Mesodermal cell (in vitro differentiated cells): ENCODE measurements around the gene DTX2.
"Not testable (repeated sequence)": the region's sequence is repeated elsewhere in the genome, so short reads cannot be mapped to it uniquely, and the experiment has no call there.

Source experiments
- H3K27ac ChIP-seq: 2 replicates; pipeline ENCODE4 v1.7.0; 2013; ENCODE audit warnings: mild to moderate bottlenecking, low read depth, low read length, moderate library complexity; ENCODE audit not compliant: severe bottlenecking
- H3K36me3 ChIP-seq: 2 replicates; pipeline ENCODE4 v1.7.1; 2013; ENCODE audit warnings: mild to moderate bottlenecking, low read length, moderate library complexity; ENCODE audit not compliant: control insufficient read depth, insufficient read depth
- H3K4me1 ChIP-seq: one replicate; pipeline ENCODE4 v1.7.1; 2013; ENCODE audit warnings: mild to moderate bottlenecking, low read length; ENCODE audit not compliant: insufficient read depth, control insufficient read depth, poor library complexity, severe bottlenecking
- H3K4me3 ChIP-seq: 2 replicates; pipeline ENCODE4 v1.7.0; 2013; ENCODE audit warnings: low read length, control low read depth, mild to moderate bottlenecking; ENCODE audit not compliant: insufficient read depth, poor library complexity, severe bottlenecking; ENCODE audit errors: extremely low read depth
- H3K9me3 ChIP-seq: 2 replicates; pipeline ENCODE4 v1.7.1; 2013; ENCODE audit warnings: mild to moderate bottlenecking, low read length, moderate library complexity; ENCODE audit not compliant: control insufficient read depth
- WGBS, 2 experiments: methylation state at CpG; one replicate each; pipeline ENCODE4 v1.1.5; 2013; ENCODE audit warnings: missing lambda C conversion rate in 2 of 2; ENCODE audit not compliant: insufficient coverage in 2 of 2; 5-methylcytosine and 5-hydroxymethylcytosine counted together

DTX2 gene

GRCh38 chr7:76428149-76428823, 33.2 kb upstream of the DTX2 start:
- H3K36me3 ChIP-seq: no peaks in the 10 kb centered on the region
- peaks cover 15% of the 10 kb centered on the region for H3K4me1 ChIP-seq
- WGBS, 2 experiments: 90 to 97% methylated on average over 9 to 10 of the region's 13 CpGs
- no peak overlapping the region for H3K4me3 ChIP-seq
- no peak overlapping the region for H3K27ac ChIP-seq
- no peaks in the 10 kb centered on the region for H3K9me3 ChIP-seq

DNA sequence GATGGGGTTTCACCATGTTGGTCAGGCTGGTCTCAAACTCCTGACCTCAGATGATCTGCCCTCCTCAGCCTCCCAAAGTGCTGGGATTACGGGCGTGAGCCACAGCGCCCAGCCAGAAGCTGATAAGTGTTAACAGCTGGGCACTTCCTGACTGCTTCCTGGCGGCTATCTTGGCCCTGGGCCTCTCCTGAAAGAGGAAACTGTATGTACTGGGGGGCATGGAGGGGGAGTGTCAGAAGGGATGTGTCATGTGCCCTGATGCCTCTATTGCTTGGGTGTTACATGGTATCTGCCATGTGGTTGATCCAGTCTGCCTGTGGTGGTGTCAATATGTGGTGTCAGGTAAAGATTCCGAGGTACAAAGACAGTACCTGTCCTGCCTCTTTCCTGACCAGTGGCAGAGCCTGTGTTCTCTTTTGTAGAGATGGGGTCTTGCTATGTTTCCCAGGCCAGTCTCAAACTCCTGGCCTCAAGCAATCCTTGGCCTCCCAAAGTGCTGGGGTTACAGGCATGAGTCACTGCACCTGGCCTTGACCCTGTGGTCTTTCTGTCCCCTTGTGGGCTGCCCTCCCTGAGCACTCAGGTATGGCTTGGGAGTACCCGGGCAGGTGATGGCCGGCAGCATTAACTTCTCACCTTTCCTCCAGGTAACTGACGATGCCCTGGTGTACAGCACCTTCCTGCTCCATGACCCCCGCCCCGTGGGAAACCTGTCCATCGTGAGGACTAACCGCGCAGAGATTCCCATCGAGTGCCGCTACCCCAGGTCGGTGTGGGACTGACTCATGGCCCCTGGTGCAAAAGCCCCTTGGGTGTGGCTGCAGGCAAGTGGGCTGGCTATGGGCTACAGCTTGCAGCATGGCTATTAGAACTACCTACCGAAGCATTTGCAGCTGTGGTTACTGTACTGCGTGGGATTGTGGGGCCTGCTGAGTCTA, 32.4 kb upstream of the DTX2 start:
- Histone ChIP-seq H3K4me3 (no peak overlapping the region), H3K4me1 (peaks cover 8% of the 10 kb centered on the region), H3K36me3 (no peaks in the 10 kb centered on the region), H3K9me3 (no peaks in the 10 kb centered on the region), H3K27ac (no peak overlapping the region)
- 81 to 89% methylated on average over 11 to 17 of the region's 18 CpGs for WGBS, 2 experiments

DNA sequence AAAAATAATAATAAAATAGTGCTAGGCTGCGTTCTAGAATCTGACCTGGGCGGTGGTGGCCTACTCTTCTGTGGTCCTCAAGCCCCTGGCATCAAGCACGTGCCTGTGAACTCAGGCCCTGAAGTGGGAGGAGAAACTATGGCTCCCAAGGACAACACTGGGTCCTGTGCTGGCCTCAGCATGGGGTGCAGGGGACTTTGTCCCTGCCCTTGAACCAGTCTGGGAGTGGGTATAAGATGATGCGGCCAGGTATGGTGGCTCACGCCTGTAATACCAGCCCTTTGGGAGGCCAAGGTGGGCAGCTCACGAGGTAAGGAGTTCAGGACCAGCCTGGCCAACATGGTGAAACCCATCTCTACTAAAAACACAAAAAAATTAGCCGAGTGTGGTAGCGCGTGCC, 31.3 kb upstream of the DTX2 start:
- no peak overlapping the region for H3K4me3 ChIP-seq
- WGBS, 2 experiments: 90 to 99% methylated on average over 6 to 8 of the region's 9 CpGs

DNA sequence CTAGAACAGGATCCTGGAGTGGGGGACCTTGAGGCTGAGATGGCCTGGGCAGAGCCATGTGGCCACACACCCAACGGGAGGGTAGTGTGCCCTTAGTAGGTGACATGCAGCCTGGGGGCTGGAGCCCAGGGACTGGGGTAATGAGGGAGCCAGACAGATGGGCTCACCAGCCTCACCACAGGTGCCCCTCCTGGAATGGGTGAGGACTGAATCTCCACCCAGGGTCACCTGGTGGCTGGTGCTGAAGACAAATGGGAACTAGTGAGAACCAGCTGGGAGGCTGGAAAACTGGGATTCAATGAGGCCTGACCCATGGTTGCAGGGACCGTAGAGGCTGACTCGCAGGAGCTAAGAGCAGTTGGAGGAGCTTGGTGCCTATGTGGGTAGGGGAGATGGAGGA, 30.7 kb upstream of the DTX2 start:
- Histone ChIP-seq H3K4me3 (no peak overlapping the region), H3K9me3 (no peaks in the 10 kb centered on the region), H3K27ac (no peak overlapping the region), H3K36me3 (no peaks in the 10 kb centered on the region), H3K4me1 (peaks cover 6% of the 10 kb centered on the region)
- WGBS, 2 experiments: 93% methylated on average over 2 of the region's 3 CpGs

More for the DNA sequence above, 31.3 kb upstream of the DTX2 start:
- Histone ChIP-seq H3K36me3 (no peaks in the 10 kb centered on the region), H3K9me3 (no peaks in the 10 kb centered on the region), H3K4me1 (peaks cover 6% of the 10 kb centered on the region), H3K27ac (no peak overlapping the region)

DNA sequence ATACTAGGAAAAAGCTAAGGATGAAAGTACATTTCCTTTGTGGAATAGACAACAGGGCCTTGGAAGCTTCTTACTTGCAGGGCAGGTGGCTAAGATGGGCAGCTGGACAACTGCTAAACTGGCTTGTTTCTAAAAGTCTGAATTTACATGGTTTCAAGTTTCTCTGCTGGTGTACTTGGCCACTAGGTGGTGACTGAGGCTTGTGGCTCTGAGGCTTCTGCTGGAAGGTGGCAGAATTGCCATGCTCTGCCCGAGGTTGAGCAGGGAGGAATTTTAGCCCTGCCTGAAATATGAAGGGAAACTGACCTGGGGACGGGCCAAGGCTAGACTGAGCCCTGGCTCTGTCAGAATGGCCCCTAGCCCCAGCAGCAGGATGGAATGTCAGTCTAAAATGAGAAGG, 23.6 kb upstream of the DTX2 start:
- no CpG with 5 or more reads among the region's 2 CpGs for WGBS, 2 experiments
- H3K36me3 ChIP-seq, H3K4me3 ChIP-seq, H3K4me1 ChIP-seq, H3K9me3 ChIP-seq, H3K27ac ChIP-seq: not testable (repeated sequence)

DNA sequence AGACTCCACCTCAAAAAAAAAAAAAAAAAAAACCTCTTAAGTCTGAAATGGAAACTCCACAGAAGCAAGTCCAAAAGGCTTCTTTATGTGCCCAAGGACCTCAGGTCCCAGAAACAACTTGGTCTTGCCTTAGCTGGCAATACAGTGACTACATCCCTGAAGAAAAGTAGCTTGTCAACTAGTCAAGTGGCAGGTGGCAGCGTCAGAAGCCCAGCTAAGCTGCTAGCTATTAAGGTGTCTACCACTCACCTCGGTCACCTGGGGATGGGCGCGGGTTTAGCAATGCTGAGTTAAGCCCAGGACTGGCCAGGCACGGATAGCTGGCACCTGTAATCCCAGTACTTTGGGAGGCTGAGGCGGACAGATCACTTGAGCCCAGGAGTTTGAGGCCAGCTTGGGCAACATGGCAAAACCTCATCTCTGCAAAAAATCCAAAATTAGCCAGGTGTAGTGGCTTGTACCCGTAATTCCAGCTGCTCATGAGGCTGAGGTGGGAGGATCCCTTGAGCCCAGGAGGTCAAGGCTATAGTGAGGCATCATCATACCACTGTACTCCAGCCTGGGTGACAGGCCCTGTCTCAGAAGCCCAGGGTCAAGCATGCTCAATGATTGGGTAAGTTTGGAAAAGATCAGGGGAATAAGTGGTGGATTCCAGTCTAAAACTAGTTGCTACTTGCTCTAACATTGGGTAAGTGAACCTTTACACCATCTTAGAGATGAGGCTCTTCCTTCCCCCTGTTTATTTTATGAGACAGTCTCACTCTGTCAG, 22.2 kb upstream of the DTX2 start:
- H3K4me3 ChIP-seq, H3K9me3 ChIP-seq, H3K4me1 ChIP-seq, H3K27ac ChIP-seq, H3K36me3 ChIP-seq: not testable (repeated sequence)
- WGBS, 2 experiments: no CpG with 5 or more reads among the region's 7 CpGs

GRCh38 chr7:76440404-76440803, 21.1 kb upstream of the DTX2 start:
- H3K4me3 ChIP-seq, H3K9me3 ChIP-seq, H3K27ac ChIP-seq, H3K36me3 ChIP-seq, H3K4me1 ChIP-seq: not testable (repeated sequence)
- 85 to 89% methylated on average over 3 to 4 of the region's 4 CpGs for WGBS, 2 experiments

DNA sequence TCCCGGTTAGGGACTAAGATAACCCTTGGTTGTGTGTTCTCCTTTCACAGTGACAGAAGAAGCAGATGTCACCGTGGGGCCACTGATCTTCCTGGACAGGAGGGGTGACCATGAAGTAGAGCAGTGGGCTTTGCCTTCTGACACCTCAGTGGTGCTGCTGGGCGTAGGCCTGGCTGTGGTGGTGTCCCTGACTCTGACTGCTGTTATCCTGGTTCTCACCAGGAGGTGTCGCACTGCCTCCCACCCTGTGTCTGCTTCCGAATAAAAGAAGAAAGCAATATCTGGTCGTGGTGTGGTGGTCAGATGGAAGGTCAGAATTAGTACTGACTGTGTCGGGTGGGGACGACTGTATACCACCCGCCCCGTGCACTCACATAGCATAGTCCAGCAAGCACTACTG, 19.7 kb upstream of the DTX2 start:
- H3K4me1 ChIP-seq, H3K9me3 ChIP-seq, H3K4me3 ChIP-seq, H3K36me3 ChIP-seq, H3K27ac ChIP-seq: not testable (repeated sequence)
- WGBS, 2 experiments: no CpG with 5 or more reads among the region's 10 CpGs

- H3K4me1 ChIP-seq, H3K27ac ChIP-seq, H3K9me3 ChIP-seq, H3K4me3 ChIP-seq, H3K36me3 ChIP-seq: not testable (repeated sequence)
- WGBS, 2 experiments: 93% methylated on average over 2 of the region's 5 CpGs; no CpG with 5 or more reads in 1 of the 2 experiments
These were observed 18.7 kb upstream of the DTX2 start for GRCh38 chr7:76442664-76443446.

DNA sequence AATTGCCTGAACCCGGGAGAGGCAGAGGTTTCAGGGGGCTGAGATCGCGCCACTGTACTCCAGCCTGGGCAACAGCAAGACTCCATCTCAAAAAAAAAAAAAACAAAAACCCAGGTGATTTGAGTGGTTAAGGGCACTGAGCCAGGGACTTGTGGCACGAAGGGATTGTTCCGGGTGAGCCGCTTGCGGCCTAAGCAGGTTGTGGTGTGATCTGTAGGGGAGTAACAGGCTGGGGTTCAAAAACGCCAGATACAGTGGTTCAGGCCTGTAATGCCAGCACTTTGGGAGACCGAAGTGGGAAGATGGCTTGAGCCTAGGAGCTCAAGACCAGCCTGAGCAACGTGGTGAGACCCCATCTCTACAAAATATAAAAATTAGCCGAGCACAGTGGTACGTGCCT, 17.7 kb upstream of the DTX2 start:
- not testable (repeated sequence) for H3K9me3 ChIP-seq, H3K27ac ChIP-seq, H3K4me1 ChIP-seq, H3K36me3 ChIP-seq, H3K4me3 ChIP-seq
- no CpG with 5 or more reads among the region's 12 CpGs for WGBS, 2 experiments
